ENCODE results near the gene TIMP2.

The TIMP2 gene

GRCh38 chr17:78899361-78900260 is 25.6 kb downstream of the TIMP2 start:
- Histone ChIP-seq H4K20me1 (ENCODE audit: insufficient read depth, low read length) (no peaks in the 10 kb centered on the region), H3K4me1 (ENCODE audit: insufficient read depth, low read length) (no peaks in the 10 kb centered on the region), H3K27ac (ENCODE audit: low read length) (no peak overlapping the region), H3K36me3 (ENCODE audit: insufficient read depth, low read length) (no peaks in the 10 kb centered on the region), H3K9me3 (ENCODE audit: insufficient read depth, low read length, severe bottlenecking) (no peaks in the 10 kb centered on the region), H2AFZ (ENCODE audit: low read depth, low read length) (no peak overlapping the region), H3K4me3 (ENCODE audit: low read depth in 1 of 2, low read length in 2 of 2) (no peak overlapping the region), H3K9ac (ENCODE audit: low read depth, low read length) (no peak overlapping the region), H3K4me2 (ENCODE audit: insufficient read depth, low read length) (no peak overlapping the region), H3K79me2 (ENCODE audit: insufficient read depth, low read length) (no peaks in the 10 kb centered on the region), H3K27me3 (ENCODE audit: insufficient read depth, low read length, poor library complexity) (no peaks in the 10 kb centered on the region)
- ATAC-seq (ENCODE audit: insufficient read depth, low read depth) (no peak), DNase-seq (no peak)
- TF ChIP-seq CTCF (IDR thresholded peaks at IDR 0.05; ENCODE audit: borderline replicate concordance, extremely low read depth, low read length, poor library complexity, severe bottlenecking): no peak
- TF ChIP-seq EZH2 (IDR thresholded peaks at IDR 0.05; ENCODE audit: borderline replicate concordance, low read depth, low read length, severe bottlenecking): no peak

GRCh38 chr17:78898947-78899346 is 26.2 kb downstream of the TIMP2 start:
- no peaks in the 10 kb centered on the region for H4K20me1 ChIP-seq (ENCODE audit: insufficient read depth, low read length)
- H3K79me2 ChIP-seq (ENCODE audit: insufficient read depth, low read length): no peaks in the 10 kb centered on the region
- H3K4me1 ChIP-seq (ENCODE audit: insufficient read depth, low read length): no peaks in the 10 kb centered on the region

GRCh38 chr17:78898075-78898836 is 26.9 kb downstream of the TIMP2 start:
- no peaks in the 10 kb centered on the region for H3K9me3 ChIP-seq (ENCODE audit: insufficient read depth, low read length, severe bottlenecking)
- H3K36me3 ChIP-seq (ENCODE audit: insufficient read depth, low read length): no peaks in the 10 kb centered on the region
- no peak overlapping the region for H3K4me3 ChIP-seq (ENCODE audit: low read depth in 1 of 2, low read length in 2 of 2)
- no peak overlapping the region for H3K27ac ChIP-seq (ENCODE audit: low read length)
- no peaks in the 10 kb centered on the region for H3K79me2 ChIP-seq (ENCODE audit: insufficient read depth, low read length)
- no peak overlapping the region for H2AFZ ChIP-seq (ENCODE audit: low read depth, low read length)
- DNase-seq: no peak
- ATAC-seq (ENCODE audit: insufficient read depth, low read depth): no peak
- H3K4me1 ChIP-seq (ENCODE audit: insufficient read depth, low read length): no peaks in the 10 kb centered on the region
- no peaks in the 10 kb centered on the region; the same call in 1 of the 2 replicates for H4K20me1 ChIP-seq (ENCODE audit: insufficient read depth, low read length)
- H3K27me3 ChIP-seq (ENCODE audit: insufficient read depth, low read length, poor library complexity): no peaks in the 10 kb centered on the region
- TF ChIP-seq CTCF (IDR thresholded peaks at IDR 0.05; ENCODE audit: borderline replicate concordance, extremely low read depth, low read length, poor library complexity, severe bottlenecking) (no peak), EZH2 (IDR thresholded peaks at IDR 0.05; ENCODE audit: borderline replicate concordance, low read depth, low read length, severe bottlenecking) (no peak)
- no peak overlapping the region for H3K9ac ChIP-seq (ENCODE audit: low read depth, low read length)
- no peak overlapping the region for H3K4me2 ChIP-seq (ENCODE audit: insufficient read depth, low read length)

More at GRCh38 chr17:78898947-78899346, 26.2 kb downstream of the TIMP2 start:
- Histone ChIP-seq H3K4me3 (ENCODE audit: low read depth in 1 of 2, low read length in 2 of 2) (no peak overlapping the region), H3K27ac (ENCODE audit: low read length) (no peak overlapping the region), H3K4me2 (ENCODE audit: insufficient read depth, low read length) (no peak overlapping the region), H3K27me3 (ENCODE audit: insufficient read depth, low read length, poor library complexity) (no peaks in the 10 kb centered on the region), H3K9me3 (ENCODE audit: insufficient read depth, low read length, severe bottlenecking) (no peaks in the 10 kb centered on the region), H2AFZ (ENCODE audit: low read depth, low read length) (no peak overlapping the region), H3K9ac (ENCODE audit: low read depth, low read length) (no peak overlapping the region), H3K36me3 (ENCODE audit: insufficient read depth, low read length) (no peaks in the 10 kb centered on the region)
- TF ChIP-seq EZH2 (IDR thresholded peaks at IDR 0.05; ENCODE audit: borderline replicate concordance, low read depth, low read length, severe bottlenecking) (no peak), CTCF (IDR thresholded peaks at IDR 0.05; ENCODE audit: borderline replicate concordance, extremely low read depth, low read length, poor library complexity, severe bottlenecking) (no peak)
- ATAC-seq (ENCODE audit: insufficient read depth, low read depth) (no peak), DNase-seq (no peak)

Measured in DND-41 (cell line).